ENCODE measurements around the gene TUBGCP5.

DNA sequence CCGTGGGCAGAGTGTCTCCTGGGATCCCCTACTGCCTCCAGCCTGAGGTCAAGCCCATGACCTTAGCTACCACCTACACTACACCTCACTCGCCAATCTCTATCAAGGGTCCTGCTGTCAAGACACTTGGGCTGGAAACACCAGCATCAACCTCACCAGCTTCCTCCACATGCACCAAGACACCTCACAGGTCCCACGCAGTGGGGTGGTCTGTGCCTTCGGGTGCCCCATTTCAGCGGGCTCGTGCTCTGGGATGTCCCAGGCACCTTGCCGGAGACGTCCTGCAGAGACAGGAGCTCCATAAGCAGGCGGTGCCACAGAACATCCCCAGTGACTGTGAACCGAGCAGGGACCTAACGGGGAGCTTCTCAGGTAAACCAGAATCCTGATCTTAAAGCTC, 79.2 kb downstream of the TUBGCP5 start:
- TF ChIP-seq, protein P1, sequence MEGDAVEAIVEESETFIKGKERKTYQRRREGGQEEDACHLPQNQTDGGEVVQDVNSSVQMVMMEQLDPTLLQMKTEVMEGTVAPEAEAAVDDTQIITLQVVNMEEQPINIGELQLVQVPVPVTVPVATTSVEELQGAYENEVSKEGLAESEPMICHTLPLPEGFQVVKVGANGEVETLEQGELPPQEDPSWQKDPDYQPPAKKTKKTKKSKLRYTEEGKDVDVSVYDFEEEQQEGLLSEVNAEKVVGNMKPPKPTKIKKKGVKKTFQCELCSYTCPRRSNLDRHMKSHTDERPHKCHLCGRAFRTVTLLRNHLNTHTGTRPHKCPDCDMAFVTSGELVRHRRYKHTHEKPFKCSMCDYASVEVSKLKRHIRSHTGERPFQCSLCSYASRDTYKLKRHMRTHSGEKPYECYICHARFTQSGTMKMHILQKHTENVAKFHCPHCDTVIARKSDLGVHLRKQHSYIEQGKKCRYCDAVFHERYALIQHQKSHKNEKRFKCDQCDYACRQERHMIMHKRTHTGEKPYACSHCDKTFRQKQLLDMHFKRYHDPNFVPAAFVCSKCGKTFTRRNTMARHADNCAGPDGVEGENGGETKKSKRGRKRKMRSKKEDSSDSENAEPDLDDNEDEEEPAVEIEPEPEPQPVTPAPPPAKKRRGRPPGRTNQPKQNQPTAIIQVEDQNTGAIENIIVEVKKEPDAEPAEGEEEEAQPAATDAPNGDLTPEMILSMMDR (IDR thresholded peaks at IDR 0.05), result no peak
- TF ChIP-seq POLR2AphosphoS5 (IDR thresholded peaks at IDR 0.05) (no peak), POLR2A (IDR thresholded peaks at IDR 0.05) (no peak)

All from sigmoid colon (tissue), 4 donors.